ENCODE measurements around the gene TICAM2. TPM values are rescaled to one million over a fixed set of nuclear protein-coding genes. Genes with fewer than 3 reads are reported as not detected.

The TICAM2 gene
- total and polyA plus RNA-seq, 8 donors = 1.4 to 9.9 (median 2.4) TPM; not detected in 3

- peak; percentile 57 to 83 for DNase-seq
- Histone ChIP-seq H3K36me3 (no peaks in the 10 kb centered on the region), H3K27me3 (no peaks in the 10 kb centered on the region), H3K27ac (peak overlapping the region; percentile 51 to 84 (median 71)), H3K9me3 (no peaks in the 10 kb centered on the region), H3K4me1 (peaks cover 10 to 24% (median 17%) of the 10 kb centered on the region in 4 donors), H3K4me3 (no peak overlapping the region)
- intact Hi-C loops (cut with DNase I; ENCODE audit: low total_unique reads) = no loop called here
- TF ChIP-seq POLR2AphosphoS5 (IDR thresholded peaks at IDR 0.05) (peak in 1 of 3 donors; percentile 32), EP300 (IDR thresholded peaks at IDR 0.05) (no peak)
- 42 to 50% (median 47%) methylated on average over 3 of the region's 3 CpGs for WGBS, 5 donors
These were observed 44.5 kb downstream of the TICAM2 start for GRCh38 chr5:115557667-115558387.

GRCh38 chr5:115556276-115556675 is 46.0 kb downstream of the TICAM2 start:
- H3K36me3 ChIP-seq = no peaks in the 10 kb centered on the region
- intact Hi-C loops (cut with DNase I; ENCODE audit: low total_unique reads) = no loop called here
- no peaks in the 10 kb centered on the region for H3K9me3 ChIP-seq
- no peak for DNase-seq
- H3K4me1 ChIP-seq = peaks cover 10 to 24% (median 19%) of the 10 kb centered on the region in 4 donors
- no peak overlapping the region for H3K4me3 ChIP-seq
- TF ChIP-seq POLR2A (IDR thresholded peaks at IDR 0.05) (no peak), EP300 (IDR thresholded peaks at IDR 0.05) (no peak), POLR2AphosphoS5 (IDR thresholded peaks at IDR 0.05) (no peak), CTCF (IDR thresholded peaks at IDR 0.05) (no peak)
- no peak overlapping the region for H3K27ac ChIP-seq
- no peaks in the 10 kb centered on the region for H3K27me3 ChIP-seq
- WGBS, 5 donors = 88 to 96% (median 93%) methylated on average over 2 of the region's 2 CpGs

GRCh38 chr5:115555084-115555633 is 47.1 kb downstream of the TICAM2 start:
- no peak for DNase-seq
- Histone ChIP-seq H3K36me3 (no peaks in the 10 kb centered on the region), H3K27me3 (no peaks in the 10 kb centered on the region), H3K4me3 (no peak overlapping the region), H3K4me1 (peaks cover 10 to 31% (median 29%) of the 10 kb centered on the region in 4 donors), H3K9me3 (no peaks in the 10 kb centered on the region), H3K27ac (no peak overlapping the region)
- intact Hi-C loops (cut with DNase I; ENCODE audit: low total_unique reads) = no loop called here
- TF ChIP-seq EP300 (IDR thresholded peaks at IDR 0.05) (no peak), CTCF (IDR thresholded peaks at IDR 0.05) (no peak), POLR2AphosphoS5 (IDR thresholded peaks at IDR 0.05) (no peak), POLR2A (IDR thresholded peaks at IDR 0.05) (no peak)
- 91 to 96% (median 92%) methylated on average over 4 of the region's 4 CpGs for WGBS, 5 donors

- Histone ChIP-seq H3K27ac (no peak overlapping the region), H3K9me3 (no peaks in the 10 kb centered on the region), H3K36me3 (no peaks in the 10 kb centered on the region), H3K4me3 (no peak overlapping the region), H3K4me1 (peaks cover 10 to 26% (median 23%) of the 10 kb centered on the region in 4 donors), H3K27me3 (no peaks in the 10 kb centered on the region)
- WGBS, 5 donors = 88 to 94% (median 90%) methylated on average over 4 of the region's 4 CpGs
- intact Hi-C loops (cut with DNase I; ENCODE audit: low total_unique reads) = no loop called here
- no peak for TF ChIP-seq CTCF (IDR thresholded peaks at IDR 0.05)
- no peak for TF ChIP-seq POLR2AphosphoS5 (IDR thresholded peaks at IDR 0.05)
- TF ChIP-seq EP300 (IDR thresholded peaks at IDR 0.05) = no peak
- TF ChIP-seq POLR2A (IDR thresholded peaks at IDR 0.05) = no peak
- no peak for DNase-seq
These were observed 49.2 kb downstream of the TICAM2 start for GRCh38 chr5:115553082-115553481.

GRCh38 chr5:115551415-115551814 is 50.9 kb downstream of the TICAM2 start:
- intact Hi-C loops (cut with DNase I; ENCODE audit: low total_unique reads) = no loop called here
- 35 to 58% (median 50%) methylated on average over 4 of the region's 4 CpGs for WGBS, 5 donors
- Histone ChIP-seq H3K36me3 (no peaks in the 10 kb centered on the region), H3K4me1 (peaks cover 0 to 13% (median 10%) of the 10 kb centered on the region in 4 donors), H3K27me3 (no peaks in the 10 kb centered on the region), H3K27ac (no peak overlapping the region), H3K9me3 (no peaks in the 10 kb centered on the region), H3K4me3 (no peak overlapping the region)
- TF ChIP-seq CTCF (IDR thresholded peaks at IDR 0.05) (no peak), EP300 (IDR thresholded peaks at IDR 0.05) (no peak), POLR2AphosphoS5 (IDR thresholded peaks at IDR 0.05) (no peak), POLR2A (IDR thresholded peaks at IDR 0.05) (no peak)
- peak in 1 of 2 donors; percentile 40 for DNase-seq

All from stomach (tissue), 9 donors.